Esophagus muscularis mucosa (tissue), 3 donors: ENCODE data around the gene ODF4.

Source experiments
- EP300 ChIP-seq: sonication (generic); formaldehyde crosslinking; IDR thresholded peaks from one replicate; pipeline ENCODE4 v1.6.1; 2017; ENCODE audit warnings: antibody characterized with exemption
- TF ChIP-seq, protein P1 (sequence below), 3 experiments: fragments of 200-600 bp in 2 of 3; fragments of 450-650 bp in 1 of 3; sonication (generic) in 2 of 3; IDR thresholded peaks; one replicate each; pipeline ENCODE4 v1.5.1; 2017 to 2019; ENCODE audit warnings: antibody characterized with exemption in 3 of 3, mild to moderate bottlenecking in 2 of 3, moderate library complexity in 1 of 3

- TF ChIP-seq, protein P1, sequence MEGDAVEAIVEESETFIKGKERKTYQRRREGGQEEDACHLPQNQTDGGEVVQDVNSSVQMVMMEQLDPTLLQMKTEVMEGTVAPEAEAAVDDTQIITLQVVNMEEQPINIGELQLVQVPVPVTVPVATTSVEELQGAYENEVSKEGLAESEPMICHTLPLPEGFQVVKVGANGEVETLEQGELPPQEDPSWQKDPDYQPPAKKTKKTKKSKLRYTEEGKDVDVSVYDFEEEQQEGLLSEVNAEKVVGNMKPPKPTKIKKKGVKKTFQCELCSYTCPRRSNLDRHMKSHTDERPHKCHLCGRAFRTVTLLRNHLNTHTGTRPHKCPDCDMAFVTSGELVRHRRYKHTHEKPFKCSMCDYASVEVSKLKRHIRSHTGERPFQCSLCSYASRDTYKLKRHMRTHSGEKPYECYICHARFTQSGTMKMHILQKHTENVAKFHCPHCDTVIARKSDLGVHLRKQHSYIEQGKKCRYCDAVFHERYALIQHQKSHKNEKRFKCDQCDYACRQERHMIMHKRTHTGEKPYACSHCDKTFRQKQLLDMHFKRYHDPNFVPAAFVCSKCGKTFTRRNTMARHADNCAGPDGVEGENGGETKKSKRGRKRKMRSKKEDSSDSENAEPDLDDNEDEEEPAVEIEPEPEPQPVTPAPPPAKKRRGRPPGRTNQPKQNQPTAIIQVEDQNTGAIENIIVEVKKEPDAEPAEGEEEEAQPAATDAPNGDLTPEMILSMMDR (IDR thresholded peaks at IDR 0.05), result no peak
- no peak for TF ChIP-seq EP300
Measured at GRCh38 chr17:8339540-8339939, at the start of gene ODF4.
